GM12875 (cell line): ENCODE results near the gene GRID2.

ENCODE experiments used
- H3K4me3 ChIP-seq: one replicate; pipeline ENCODE4 v1.5.1; 2011; ENCODE audit warnings: low read depth, low read length, control low read depth
- CTCF ChIP-seq: IDR thresholded peaks from 2 replicates; pipeline ENCODE4 v1.5.1; 2011; ENCODE audit warnings: low read depth, mild to moderate bottlenecking, control low read depth, inconsistent platforms, low read length, moderate library complexity, borderline replicate concordance; ENCODE audit not compliant: insufficient read depth

GRID2 gene

GRCh38 chr4:92566269-92566668, 262.5 kb downstream of the GRID2 start:
- no peak for TF ChIP-seq CTCF
- H3K4me3 ChIP-seq, result no peak overlapping the region

- H3K4me3 ChIP-seq, result no peak overlapping the region
- no peak for TF ChIP-seq CTCF
These were observed 277.1 kb downstream of the GRID2 start for GRCh38 chr4:92580816-92581215.

GRCh38 chr4:92599044-92599443, 295.3 kb downstream of the GRID2 start:
- H3K4me3 ChIP-seq, result no peak overlapping the region
- TF ChIP-seq CTCF, result no peak

GRCh38 chr4:92600638-92601037, 296.9 kb downstream of the GRID2 start:
- no peak overlapping the region for H3K4me3 ChIP-seq
- no peak for TF ChIP-seq CTCF

GRCh38 chr4:92606227-92606626, 302.5 kb downstream of the GRID2 start:
- TF ChIP-seq CTCF, result no peak
- no peak overlapping the region for H3K4me3 ChIP-seq

- H3K4me3 ChIP-seq, result no peak overlapping the region
- TF ChIP-seq CTCF, result no peak
These were observed 311.3 kb downstream of the GRID2 start for GRCh38 chr4:92615049-92615448.

GRCh38 chr4:92618968-92619367, 315.2 kb downstream of the GRID2 start:
- TF ChIP-seq CTCF, result no peak
- no peak overlapping the region for H3K4me3 ChIP-seq
